Stimulated activated CD4-positive, alpha-beta T cell treated with anti-CD3 and anti-CD28 coated beads, Interleukin-1b, Interleukin-23, amount 100 ng/mL, for 1 hour (primary cell): ENCODE measurements around the gene RAMP1.
"Not testable (repeated sequence)": the region's sequence is repeated elsewhere in the genome, so short reads cannot be mapped to it uniquely, and the experiment has no call there.

Source experiments
- DNase-seq, 2 donors: peaks; one replicate each; pipeline ENCODE4 v3.0.0-alpha.2; 2020; ENCODE audit warnings: low read depth in 2 of 2

RAMP1 gene

DNA sequence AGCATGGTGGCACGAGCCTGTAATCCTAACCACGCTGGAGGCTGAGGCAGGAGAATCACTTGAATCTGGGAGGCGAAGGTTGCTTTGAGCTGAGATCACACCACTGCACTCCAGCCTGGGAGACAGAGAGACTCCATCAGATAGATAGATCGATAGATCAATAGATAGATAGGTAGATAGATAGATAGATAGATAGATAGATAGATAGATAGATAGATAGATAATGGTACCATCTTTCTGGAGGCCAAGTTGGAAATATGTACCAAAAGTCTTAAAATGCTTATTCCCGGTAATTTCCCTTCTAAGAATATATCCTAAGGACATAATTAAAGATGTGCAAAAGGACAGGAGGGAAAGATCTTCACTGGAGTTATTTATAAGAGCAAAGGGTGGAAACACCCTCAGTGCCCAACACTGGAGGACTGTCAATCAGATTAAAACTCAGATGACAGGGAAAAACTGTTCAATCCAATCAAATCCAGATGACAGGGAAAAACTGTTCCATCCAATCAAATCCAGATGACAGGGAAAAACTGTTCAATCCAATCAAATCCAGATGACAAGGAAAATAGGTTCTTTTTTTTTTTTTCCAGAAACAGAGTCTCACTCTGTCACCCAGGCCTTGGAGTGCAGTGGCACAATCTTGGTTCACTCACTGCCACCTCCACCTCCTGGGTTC lies 58.4 kb downstream of the RAMP1 start:
- no peak for DNase-seq

DNA sequence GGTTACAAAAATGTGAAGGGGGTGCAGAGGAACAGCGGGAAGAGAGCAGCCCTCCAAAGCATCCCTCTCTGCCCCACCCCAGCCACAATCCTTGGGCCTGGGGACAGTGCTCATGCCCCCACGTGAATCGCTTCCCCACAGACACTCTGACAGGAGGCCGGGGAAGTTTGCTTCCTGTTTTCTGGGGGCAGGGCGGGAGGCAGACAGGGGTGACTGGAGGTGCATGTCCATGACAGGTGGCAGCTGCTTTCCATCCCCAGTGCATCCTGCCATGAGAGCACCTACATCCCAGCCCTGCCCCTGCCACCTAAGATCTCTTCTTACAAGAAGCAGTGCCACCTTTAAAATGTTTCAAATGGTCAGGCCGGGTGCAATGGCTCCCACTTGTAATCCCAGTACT lies 60.2 kb downstream of the RAMP1 start:
- DNase-seq = no peak

DNA sequence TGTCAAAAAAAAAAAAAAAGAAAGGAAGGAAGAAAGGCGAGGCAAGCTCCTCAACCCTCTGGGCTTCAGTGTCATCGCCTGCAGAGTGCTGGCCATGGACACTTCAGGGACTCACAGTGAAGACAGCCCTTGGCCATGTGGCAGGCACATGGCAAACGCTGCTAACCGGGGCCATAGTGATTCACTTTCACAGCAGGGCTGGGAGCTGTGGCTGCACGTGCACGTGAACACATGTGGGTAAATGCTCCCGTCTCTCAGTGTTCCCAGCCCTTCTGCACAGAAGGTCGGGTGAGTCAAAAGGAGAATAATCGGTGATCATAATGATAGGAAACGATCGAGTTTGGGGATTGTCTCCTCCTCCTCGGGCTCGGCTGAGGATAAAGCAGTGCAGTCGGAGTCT lies 61.2 kb downstream of the RAMP1 start:
- no peak for DNase-seq

DNA sequence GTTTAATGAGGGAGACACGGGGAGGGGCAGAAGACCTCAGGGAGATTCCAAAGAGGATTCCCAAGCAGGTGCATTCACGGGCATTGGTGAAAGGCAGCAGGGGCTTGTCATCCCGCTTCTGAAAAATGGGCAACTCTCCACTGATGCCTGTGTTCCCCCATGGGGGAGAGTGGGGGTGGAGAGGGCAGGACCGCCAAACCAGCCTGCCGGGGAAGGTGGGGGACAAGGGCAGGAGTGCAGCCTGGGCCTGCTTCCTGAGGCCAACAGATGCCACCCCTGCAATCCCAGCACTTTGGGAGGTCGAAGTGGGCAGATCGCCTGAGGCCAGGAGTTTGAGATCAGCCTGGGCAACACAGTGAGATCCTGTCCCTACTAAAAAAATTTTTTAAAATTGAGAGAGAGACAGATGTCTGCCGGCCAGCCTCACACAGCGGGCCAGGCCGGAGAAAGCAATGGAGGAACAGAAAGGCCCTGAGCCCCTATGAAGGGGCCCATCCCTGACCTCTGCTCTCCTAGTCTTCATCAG lies 62.6 kb downstream of the RAMP1 start:
- DNase-seq = no peak

DNA sequence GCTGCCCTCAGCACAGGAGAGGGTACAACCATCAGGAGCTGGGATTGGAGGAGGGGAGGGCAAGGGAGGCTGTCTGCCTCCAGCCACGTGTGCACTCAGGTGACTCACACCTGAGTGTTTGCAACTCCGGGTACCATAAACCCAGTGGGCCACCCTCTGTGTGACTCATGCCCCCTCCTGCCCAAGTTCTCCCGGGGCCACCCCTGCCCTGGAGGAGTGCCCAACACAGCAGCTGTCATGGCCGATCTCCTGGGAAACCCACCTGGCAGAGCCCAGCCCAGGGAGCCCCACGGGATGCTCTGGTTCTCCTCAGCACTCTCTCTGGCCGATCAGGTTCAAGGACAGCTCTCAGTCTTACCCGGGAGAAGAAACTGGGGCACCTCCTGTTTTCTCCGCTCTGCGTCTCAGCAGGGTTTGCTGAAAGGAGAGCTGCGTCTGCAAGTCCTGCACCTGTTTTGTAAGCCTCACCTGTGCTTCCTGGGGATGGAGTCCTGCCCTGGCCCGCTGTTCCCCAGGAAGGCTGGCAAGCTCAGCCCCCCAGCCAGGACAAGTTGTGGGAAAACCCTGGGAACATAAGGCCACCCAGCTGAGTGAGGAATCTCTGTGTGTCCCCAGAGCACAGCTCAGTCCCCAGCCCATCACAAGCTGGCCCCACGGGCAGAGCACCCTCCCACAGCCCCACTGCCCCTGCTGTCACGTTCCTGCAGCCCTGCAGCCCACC lies 63.4 kb downstream of the RAMP1 start:
- DNase-seq = no peak

DNA sequence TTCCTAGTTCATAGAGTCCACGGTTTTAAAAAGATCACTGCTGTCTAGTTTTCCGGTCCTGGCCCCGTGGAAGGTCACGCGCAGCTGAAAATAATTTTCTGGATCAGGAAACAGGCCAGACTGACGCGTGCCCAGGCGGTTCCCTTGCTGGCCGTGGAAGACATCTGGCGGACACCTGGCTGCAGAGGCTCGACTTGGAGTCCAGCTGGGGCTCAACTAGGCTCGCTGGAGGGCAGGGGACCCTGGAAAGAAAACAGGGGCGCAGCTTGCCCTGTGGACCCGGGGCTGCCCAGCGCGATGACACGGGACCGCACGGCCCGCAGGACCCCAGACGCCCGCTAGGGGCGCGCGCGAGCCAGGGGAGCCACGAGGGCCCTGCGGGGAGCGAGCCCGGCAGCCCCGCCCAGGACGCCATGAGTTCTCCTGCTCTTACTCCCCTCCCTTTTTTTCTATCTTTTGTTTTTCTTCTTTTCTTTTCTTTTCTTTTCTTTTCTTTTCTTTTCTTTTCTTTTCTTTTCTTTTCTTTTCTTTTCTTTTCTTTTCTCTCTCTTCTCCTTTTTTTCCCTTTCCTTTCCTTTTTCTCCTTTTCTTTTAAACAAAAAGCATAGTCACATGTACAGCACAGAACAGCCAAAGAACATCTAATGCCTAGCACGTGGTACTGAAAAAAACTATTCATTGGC lies 64.2 kb downstream of the RAMP1 start:
- peak; percentile 53 to 76 for DNase-seq

DNA sequence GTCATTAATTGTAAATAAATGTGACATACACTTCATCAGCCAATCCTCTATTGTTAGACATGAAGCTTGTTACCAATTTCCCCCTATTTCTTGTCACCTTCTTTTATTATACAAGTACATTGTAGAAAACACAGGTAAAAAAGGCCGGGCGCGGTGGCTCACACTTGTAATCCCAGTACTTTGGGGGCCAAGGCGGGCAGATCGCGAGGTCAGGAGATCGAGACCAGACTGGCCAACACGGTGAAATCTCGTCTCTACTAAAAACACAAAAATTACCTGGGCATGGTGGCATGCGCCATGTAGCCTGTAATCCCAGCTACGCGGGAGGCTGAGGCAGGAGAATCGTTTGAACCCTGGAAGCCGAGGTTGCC lies 64.7 kb downstream of the RAMP1 start:
- DNase-seq = no peak

DNA sequence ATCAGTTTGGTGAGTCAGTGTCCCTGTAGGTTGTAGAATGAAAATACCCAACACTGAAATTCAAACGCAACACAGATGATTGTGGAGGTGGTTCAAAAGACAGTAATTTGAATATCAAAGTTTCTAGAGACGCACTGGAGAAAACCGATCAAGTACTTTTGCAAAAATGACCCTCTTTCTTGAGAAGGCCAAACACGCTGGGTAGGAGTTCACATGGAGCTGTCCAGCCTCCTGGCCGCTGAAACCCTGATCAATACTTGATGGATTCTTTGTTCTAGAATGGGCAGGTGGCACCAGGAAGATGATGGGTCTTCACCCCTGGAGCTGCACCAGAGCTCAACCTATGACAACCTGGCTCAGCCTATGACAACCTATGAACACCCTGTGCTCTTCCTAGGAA lies 67.7 kb downstream of the RAMP1 start:
- DNase-seq = no peak

DNA sequence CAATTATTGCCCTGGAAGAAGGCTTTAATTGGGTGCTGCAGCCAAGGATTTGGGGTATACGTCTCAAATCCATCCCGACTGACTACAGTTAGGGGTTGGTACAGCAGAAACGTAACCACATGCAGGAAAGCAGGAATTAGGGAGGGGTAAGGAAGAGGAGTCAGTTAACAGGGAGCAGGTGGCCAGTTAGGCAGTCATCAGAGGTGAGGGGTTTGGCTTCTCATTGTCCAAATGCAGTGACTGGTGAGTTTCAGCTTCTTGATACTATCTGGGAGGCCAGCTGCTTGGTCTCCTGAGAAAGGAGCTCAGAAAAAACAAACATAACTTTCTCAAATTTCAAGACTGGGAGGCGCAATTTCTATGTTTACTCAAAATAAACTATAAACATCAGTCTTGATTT lies 68.6 kb downstream of the RAMP1 start:
- no peak for DNase-seq

DNA sequence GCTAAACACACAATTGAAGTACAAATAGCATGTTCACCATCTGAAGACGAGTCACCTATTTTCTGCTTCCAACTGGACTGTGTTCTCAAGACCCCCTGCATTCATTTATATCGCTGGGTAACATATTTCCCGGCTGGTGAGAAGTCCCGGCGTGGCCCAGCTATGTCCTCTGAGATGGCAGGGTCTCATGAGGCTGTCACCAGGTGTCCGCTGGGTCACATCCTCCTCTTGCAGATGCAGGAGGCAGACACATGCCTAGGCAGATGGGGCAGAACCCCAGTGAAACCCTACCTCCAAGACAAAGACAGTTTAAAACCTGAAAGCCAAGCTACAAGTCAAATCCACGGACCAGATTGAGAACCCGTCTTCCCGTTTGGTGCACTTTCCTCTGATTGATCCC lies 70.6 kb downstream of the RAMP1 start:
- no peak for DNase-seq

DNA sequence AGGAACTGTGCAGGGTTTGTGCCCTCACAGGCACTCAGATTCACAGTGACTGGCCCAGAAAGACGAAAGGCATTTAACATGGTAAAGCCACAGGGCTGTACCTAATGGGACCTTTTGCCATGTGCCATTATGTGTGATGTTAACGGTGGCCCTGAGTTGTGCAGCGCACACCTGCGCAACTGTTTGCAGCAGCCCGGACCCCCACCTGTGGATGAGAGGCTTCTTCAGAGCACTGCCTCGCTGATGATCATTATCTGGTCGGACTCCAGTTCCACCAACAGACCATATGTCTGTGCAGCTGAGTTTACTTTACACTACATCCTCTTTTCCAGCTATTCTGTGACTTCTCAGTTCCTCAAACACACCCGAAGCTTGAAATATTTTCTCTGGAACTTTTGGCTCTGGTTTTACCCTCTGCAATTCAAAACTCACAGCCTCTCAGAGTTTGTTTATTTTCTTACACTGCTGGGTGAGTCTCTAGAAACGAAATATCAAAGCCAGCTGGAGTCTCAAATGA lies 71.8 kb downstream of the RAMP1 start:
- DNase-seq = no peak

DNA sequence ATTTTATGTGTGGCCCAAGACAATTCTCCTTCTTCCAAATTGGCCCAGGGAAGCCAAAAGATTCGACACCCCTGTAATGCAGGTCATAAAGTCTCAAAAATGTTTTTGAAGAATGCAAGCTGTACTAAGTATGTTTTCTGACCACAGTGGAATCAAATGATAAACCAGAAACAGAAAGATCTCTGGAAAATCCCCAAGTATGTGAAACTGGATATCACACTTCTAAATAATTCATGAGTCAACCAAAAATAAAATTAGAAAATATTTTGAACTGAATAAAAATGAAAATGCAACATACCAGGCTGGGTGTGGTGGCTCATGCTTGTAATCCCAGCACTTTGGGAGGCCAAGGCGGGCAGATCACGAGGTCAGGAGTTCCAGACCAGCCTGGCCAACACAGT lies 73.3 kb downstream of the RAMP1 start:
- DNase-seq = no peak

DNA sequence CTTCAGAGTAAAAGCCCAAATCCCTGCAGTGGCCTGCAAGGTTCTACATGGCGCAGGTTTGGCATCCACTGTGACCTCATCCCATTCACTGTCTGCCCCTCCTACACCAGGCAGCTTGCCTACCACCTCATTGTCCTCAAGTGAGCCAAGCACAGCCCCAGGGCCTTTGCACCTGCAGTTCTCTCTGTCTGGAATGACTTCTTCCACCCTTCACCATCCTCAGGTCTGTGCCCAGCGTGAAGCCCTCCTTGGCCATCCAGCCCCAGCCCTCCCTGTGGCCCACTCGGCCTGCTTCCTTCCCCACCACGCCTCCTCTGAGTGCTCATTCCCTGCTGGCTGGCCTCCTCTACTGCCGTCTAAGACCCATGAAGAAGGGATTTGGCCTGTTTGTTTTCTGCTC lies 74.8 kb downstream of the RAMP1 start:
- DNase-seq = no peak

DNA sequence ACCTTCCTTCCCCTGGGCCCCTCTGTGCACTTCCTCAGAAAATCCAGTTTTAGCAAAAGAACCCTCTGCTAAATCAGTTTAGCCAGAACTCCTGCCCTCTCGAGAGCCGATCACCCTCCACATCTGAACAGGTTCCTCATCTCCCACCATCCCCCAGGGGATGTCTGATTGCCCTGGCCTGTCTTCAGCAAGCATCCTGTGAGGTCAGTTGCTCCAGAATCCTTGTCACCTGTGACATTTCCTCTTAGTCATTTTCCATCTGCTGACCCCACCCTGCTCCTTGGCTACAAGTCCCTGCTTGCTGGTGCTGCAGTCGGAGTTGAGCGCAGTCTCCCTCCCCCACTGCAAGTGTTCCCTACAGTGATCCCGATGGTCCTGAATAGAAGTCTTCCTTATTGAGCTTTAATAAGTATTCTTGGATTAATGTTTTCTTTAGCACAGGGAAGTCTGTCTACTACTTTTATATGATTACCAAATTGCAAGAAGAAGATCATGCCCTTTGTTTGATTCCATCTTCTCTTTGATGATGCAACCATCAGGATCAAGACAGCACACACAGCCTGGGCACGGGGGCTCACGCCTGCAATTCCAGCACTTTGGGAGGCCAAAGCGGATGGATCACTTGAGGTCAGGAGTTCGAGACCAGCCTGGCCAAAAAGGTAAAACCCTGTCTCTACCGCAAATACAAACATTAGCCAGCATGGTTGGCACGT lies 76.5 kb downstream of the RAMP1 start:
- DNase-seq = no peak

DNA sequence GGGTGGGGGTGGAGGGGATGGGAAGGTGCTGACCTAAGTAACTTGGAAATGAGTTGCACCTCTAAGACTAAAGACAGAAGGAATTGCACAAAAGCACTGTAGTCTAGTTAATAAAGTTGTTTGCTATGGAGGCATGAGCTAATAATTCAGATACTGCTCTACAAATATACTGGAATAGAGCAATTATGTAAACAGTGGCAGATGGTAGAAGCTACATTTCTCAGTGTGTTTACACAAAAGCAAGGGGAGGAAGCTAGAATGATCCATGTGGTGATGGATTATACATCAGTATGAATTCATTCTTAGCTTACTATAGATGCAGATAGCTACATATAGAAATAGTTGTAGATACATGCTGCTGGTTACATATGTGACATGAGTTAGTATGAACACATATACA lies 79.8 kb downstream of the RAMP1 start:
- no peak for DNase-seq

DNA sequence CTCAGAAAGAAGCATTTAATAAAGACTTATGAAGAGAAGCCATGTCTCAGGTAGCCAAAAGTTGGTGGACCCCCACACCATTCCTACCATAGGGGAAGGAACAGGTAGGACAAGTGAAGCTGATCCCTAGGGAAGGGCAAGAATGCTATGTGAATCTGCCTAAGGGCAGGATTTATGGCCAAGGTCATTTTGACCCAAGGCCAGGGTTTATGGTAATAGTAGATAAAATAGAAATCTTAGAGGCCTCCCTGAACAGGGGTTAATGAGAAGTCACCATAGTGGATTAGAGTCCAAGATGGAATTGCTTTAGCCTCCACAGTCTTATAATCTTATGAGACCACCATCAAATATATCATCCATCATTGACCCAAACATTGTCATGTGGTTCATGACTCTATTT lies 81.4 kb downstream of the RAMP1 start:
- no peak for DNase-seq

DNA sequence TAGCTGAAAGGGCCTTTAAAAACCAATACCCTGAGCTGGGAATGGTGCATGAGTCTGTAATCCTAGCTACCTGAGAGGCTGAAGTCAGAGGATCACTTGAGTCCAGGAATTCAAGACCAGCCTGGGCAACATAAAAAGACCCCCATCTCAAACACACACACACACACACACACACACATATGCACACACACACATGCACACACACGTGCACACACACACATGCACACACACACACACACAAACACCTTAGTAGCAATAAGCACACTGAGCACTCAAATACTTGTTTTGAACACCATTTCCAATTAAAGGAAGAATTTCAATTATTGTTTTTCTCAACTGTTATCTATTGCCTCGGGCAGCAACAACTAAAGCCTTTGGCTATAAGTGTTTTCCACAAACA lies 81.8 kb downstream of the RAMP1 start:
- no peak for DNase-seq

DNA sequence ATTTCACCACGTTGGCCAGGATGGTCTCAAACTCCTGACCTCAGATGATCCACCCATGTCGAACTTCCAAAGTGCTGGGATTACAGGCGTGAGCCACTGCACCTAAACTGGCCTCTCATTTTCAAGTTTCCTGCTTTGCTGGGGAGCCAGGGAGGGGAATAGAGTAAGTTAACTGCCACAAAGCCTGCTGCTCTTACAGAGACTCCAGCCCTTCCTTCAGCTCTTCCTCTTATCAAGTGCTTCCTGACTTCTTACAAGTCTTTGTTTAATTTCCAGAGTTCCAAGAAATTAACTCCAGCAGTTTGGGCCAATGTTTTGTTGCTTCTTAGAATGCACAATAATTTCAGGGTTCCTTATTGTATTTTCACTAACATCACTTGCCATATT lies 83.1 kb downstream of the RAMP1 start:
- DNase-seq = no peak

DNA sequence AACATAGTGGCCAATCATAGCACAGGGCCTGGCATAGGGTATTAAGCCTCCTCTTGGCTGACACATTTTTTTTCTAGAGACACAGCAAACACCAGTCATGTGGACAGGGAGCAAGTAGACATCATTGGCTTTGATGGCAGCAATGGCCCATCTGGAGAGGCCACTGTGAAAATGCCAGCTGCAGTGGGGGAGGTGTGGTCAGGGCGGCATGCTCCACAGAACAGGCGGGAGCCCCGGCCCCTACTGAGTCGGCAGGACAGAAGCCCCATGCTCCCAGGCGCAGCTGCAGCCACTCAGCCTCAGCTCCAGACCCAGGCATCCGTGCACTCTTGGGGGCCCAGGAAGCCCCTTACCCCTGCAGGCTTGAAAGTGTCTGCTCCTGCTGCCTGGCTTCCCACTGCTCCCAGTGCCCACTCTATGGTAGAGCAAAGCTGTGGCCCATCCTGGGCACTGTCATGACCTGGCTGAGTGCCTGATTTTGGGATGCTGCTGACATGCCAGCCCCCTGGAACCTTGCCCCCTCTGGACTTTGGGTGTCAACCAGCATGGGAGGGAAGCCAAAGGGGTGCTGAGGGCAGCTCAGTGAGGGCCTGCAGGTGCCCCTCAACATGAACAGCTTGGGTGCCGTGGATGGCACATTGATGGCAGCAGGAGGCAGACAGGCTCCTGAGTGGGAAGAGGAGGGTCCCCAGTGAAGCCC lies 84.1 kb downstream of the RAMP1 start:
- no peak for DNase-seq

DNA sequence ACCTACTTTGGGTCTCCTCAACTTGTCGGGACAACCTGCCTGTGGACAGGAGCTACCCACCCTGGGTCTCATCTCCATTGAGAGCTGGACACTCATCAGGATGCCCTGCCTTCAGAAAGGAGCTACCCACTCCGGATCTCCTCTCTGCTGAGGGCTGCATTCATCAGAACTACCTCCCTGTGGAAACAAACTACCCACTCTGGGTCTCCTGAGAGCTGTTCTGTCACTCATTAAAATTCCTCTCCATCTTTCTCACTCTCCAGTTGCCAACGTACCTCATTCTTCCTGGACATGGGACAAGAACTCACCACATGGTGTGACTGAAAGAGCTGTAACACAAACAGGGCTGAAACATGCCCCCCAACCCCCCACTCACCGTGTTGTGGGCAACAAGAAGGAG lies 84.9 kb downstream of the RAMP1 start:
- DNase-seq = no peak

DNA sequence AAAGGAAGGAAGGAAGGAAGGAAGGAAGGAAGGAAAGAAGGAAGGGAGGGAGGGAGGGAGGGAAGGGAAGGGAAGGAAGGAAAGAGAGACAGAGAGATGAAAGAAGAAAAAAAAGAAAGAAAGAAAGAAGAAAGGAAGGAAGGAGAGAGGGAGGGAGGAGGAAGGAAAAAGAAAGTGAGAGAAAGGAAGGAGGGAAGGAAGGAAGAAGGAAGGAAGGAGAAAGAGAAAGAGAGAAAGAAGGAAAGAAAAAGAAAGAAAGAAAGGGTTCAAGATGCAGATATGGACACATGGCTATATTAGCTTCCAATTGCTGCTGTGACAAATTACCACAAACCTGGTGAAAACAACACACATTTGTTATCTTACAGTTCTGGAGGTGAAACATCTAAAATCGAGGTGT lies 87.0 kb downstream of the RAMP1 start:
- DNase-seq = no peak

DNA sequence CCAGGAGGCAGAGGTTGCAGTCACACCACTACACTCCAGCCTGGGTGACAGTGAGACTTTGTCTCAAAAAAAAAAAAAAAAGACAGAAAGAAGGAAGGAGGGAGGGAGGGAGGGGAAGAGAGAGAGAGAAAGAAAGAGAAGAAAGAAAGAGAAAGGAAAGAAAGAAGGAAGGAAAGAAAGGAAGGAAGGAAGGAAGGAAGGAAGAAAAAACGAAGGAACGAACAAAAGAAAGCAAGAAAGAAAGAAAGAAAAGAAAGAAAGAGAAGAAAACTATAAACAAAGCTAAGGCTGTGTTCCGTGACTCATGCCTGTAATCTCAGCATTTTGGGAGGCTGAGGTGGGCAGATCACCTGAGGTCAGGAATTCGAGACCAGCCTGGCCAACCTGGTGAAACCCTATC lies 91.9 kb downstream of the RAMP1 start:
- not testable (repeated sequence) for DNase-seq
